Stimulated activated CD8-positive, alpha-beta memory T cell treated with anti-CD3 and anti-CD28 coated beads, Interleukin-15, amount 100 ng/mL, for 48 hours (primary cell): ENCODE data around the gene ZNF860.

Experiments used
- DNase-seq, 2 donors: peaks; one replicate each; pipeline ENCODE4 v3.0.0-alpha.2; 2020; ENCODE audit warnings: low read depth in 2 of 2

ZNF860 gene

GRCh38 chr3:31981206-31982181 lies at the start of gene ZNF860, which contains the start of gene OSBPL10:
TSS of gene ZNF860 (plus strand) at chr3:31981750. CDS start at chr3:31989080, 7,330 bp downstream.
TSS of gene OSBPL10 (minus strand) at chr3:31981262. CDS start at chr3:31981179, 83 bp downstream.
- DNase-seq = no peak

GRCh38 chr3:31932990-31933389 lies 48.6 kb upstream of the ZNF860 start:
- no peak for DNase-seq

- DNase-seq = no peak
Measured at GRCh38 chr3:31934018-31934417, 47.5 kb upstream of the ZNF860 start.

GRCh38 chr3:31934866-31935265 lies 46.7 kb upstream of the ZNF860 start:
- no peak for DNase-seq

- no peak for DNase-seq
Measured at GRCh38 chr3:31936420-31937060, 45.0 kb upstream of the ZNF860 start.

- DNase-seq = no peak
Measured at GRCh38 chr3:31937225-31937624, 44.3 kb upstream of the ZNF860 start.

- DNase-seq = no peak
Measured at GRCh38 chr3:31942446-31942845, 39.1 kb upstream of the ZNF860 start.

- no peak for DNase-seq
Measured at GRCh38 chr3:31943041-31943440, 38.5 kb upstream of the ZNF860 start.

GRCh38 chr3:31945738-31946052 lies 35.9 kb upstream of the ZNF860 start:
- DNase-seq = no peak

GRCh38 chr3:31946484-31947081 lies 35.0 kb upstream of the ZNF860 start:
- DNase-seq = no peak

- DNase-seq = no peak
Measured at GRCh38 chr3:31947162-31947561, 34.4 kb upstream of the ZNF860 start.

GRCh38 chr3:31947671-31948091 lies 33.9 kb upstream of the ZNF860 start:
- no peak for DNase-seq

GRCh38 chr3:31948280-31948679 lies 33.3 kb upstream of the ZNF860 start:
- DNase-seq = no peak

- no peak for DNase-seq
Measured at GRCh38 chr3:31952205-31952604, 29.3 kb upstream of the ZNF860 start.

GRCh38 chr3:31953091-31953490 lies 28.5 kb upstream of the ZNF860 start:
- DNase-seq = no peak

- DNase-seq = no peak
Measured at GRCh38 chr3:31953636-31954035, 27.9 kb upstream of the ZNF860 start.

- no peak for DNase-seq
Measured at GRCh38 chr3:31955581-31955980, 26.0 kb upstream of the ZNF860 start.

- no peak for DNase-seq
Measured at GRCh38 chr3:31957106-31957505, 24.4 kb upstream of the ZNF860 start.

GRCh38 chr3:31958701-31959152 lies 22.8 kb upstream of the ZNF860 start:
- DNase-seq = no peak

GRCh38 chr3:31959251-31959650 lies 22.3 kb upstream of the ZNF860 start:
- DNase-seq = no peak

- no peak for DNase-seq
Measured at GRCh38 chr3:31959951-31960792, 21.4 kb upstream of the ZNF860 start.
